ENCODE results near the gene PTRH1. TPM values are rescaled to one million over a fixed set of nuclear protein-coding genes. Genes with fewer than 3 reads are reported as not detected.

Gene PTRH1
- total RNA-seq, 1 experiment from 2014 or later, result 49.6 TPM

GRCh38 chr9:127720031-127720864, 4.8 kb upstream of the PTRH1 start:
- DNase-seq (ENCODE audit: low spot score), result no peak

GRCh38 chr9:127717766-127718165, 2.3 kb upstream of the PTRH1 start:
- no peak for DNase-seq (ENCODE audit: low spot score)

- no peak for DNase-seq (ENCODE audit: low spot score)
Measured at GRCh38 chr9:127716412-127716811, 949 bp upstream of the PTRH1 start.

- DNase-seq (ENCODE audit: low spot score), result no peak
Measured at GRCh38 chr9:127714951-127715469, 453 bp downstream of the PTRH1 start.

- DNase-seq (ENCODE audit: low spot score), result no peak
Measured at GRCh38 chr9:127714020-127714750, 1.3 kb downstream of the PTRH1 start.

- DNase-seq (ENCODE audit: low spot score), result no peak
Measured at GRCh38 chr9:127712867-127713266, 2.6 kb downstream of the PTRH1 start.

- no peak for DNase-seq (ENCODE audit: low spot score)
Measured at GRCh38 chr9:127712371-127712770, 3.1 kb downstream of the PTRH1 start.

- DNase-seq (ENCODE audit: low spot score), result no peak
Measured at GRCh38 chr9:127711831-127712274, 3.6 kb downstream of the PTRH1 start.

- DNase-seq (ENCODE audit: low spot score), result no peak
Measured at GRCh38 chr9:127711226-127711701, 4.2 kb downstream of the PTRH1 start.

- no peak for DNase-seq (ENCODE audit: low spot score)
Measured at GRCh38 chr9:127710204-127710783, 5.2 kb downstream of the PTRH1 start.

- DNase-seq (ENCODE audit: low spot score), result no peak
Measured at GRCh38 chr9:127708952-127709587, 6.4 kb downstream of the PTRH1 start.

GRCh38 chr9:127707766-127708165, 7.7 kb downstream of the PTRH1 start:
- peak; percentile 43 for DNase-seq (ENCODE audit: low spot score)

GRCh38 chr9:127706836-127707241, 8.6 kb downstream of the PTRH1 start, which contains the start of gene CFAP157:
CFAP157 (plus strand) TSS chr9:127706988; CDS start chr9:127707032, 44 bp downstream.
- DNase-seq (ENCODE audit: low spot score), result peak; percentile 58

GRCh38 chr9:127705577-127706379, 9.7 kb downstream of the PTRH1 start:
- no peak for DNase-seq (ENCODE audit: low spot score)

- no peak for DNase-seq (ENCODE audit: low spot score)
Measured at GRCh38 chr9:127703289-127703946, 12.0 kb downstream of the PTRH1 start.

- DNase-seq (ENCODE audit: low spot score), result no peak
Measured at GRCh38 chr9:127700594-127701255, 14.7 kb downstream of the PTRH1 start.

- no peak for DNase-seq (ENCODE audit: low spot score)
Measured at GRCh38 chr9:127700140-127700539, 15.3 kb downstream of the PTRH1 start.

- DNase-seq (ENCODE audit: low spot score), result peak; percentile 97
Measured at GRCh38 chr9:127698985-127699670, 16.3 kb downstream of the PTRH1 start.

GRCh38 chr9:127698386-127698785, 17.1 kb downstream of the PTRH1 start:
- no peak for DNase-seq (ENCODE audit: low spot score)

Data from HT-29 (cell line).